Hypothalamus (tissue), 51 donors: ENCODE data around the gene RITA1.

Experiments
- DNase-seq, 51 donors: peaks; one replicate each; lab custom pipeline; 2025; lab: John Stamatoyannopoulos, UW

Gene RITA1

DNA sequence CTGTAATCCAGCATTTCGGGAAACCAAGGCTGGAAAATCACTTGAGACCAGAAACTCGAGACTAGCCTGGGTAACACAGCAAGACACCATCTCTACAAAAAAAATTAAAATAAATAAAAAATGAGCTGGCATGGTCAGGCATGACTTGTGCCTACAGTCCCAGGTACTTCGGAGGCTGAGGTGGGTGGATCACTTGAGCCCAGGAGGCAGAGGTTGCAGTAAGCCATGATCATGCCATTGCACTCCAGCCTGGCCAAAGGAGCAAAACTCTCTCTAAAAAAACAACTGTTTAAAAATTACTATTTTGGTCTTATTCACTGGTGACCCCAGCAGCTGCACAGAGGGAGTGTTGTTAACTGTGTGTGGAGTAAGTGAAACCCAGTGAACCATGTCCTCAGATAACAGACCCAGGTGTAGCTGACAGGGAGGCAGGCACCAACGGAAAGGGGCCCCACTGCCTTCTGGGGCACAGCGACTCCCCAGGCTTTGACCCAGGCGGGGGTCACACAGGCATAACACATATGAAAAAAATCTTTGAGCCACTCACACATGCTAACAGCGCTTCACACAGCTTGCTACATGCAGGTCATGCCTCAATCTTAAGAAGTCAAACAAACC lies 12.3 kb upstream of the RITA1 start:
- DNase-seq = no peak

DNA sequence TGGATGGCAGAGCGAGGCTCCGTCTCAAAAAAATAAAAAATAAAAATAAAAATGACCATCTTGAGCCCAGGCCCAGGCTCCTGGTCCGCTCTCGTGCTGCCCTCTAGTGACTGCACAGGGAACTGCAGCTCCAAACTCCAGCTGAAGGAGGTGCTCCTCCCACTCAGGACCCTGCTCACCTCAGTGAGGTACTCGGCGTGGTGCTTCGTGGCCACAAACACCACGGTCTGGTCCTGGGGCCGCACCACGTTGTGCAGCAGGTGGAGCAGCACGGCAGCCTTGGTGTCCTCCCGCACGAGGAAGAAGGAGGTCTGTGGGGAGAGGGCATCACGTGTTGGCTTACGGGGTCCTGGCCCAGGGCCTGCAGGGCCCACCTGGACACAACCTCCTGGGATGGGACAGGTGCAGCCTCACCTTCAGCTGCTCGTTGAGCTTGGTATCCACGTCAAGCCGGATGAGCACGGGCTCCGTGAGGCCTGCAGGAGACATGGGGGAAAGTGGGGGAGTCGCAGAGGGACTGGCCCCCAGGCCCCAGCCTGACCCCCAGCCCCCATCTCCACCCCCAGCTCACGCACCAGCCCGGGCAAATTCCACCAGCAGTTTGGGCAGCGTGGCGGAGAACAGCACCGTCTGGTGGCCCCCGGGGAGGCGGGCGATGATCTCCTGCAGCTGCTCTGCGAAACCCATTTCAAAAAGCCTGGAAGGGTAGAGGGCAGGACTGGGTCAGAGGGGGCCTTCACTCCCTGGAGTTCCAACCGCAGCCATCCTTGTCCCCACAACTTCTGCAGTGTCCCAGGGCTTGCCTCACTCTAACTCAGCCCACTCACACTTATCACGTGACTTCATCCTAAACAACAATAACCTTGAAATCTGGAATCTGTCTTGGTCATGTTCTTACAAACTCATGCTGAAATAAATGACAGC lies 10.8 kb upstream of the RITA1 start:
- DNase-seq = peak in 47 of 51 donors; percentile 6 to 85 (median 53)

- no peak for DNase-seq
Observed at GRCh38 chr12:113179023-113179422, 6.5 kb upstream of the RITA1 start.

GRCh38 chr12:113180333-113180732 lies 5.2 kb upstream of the RITA1 start:
- no peak for DNase-seq

GRCh38 chr12:113181975-113182374 lies 3.5 kb upstream of the RITA1 start:
- no peak for DNase-seq

GRCh38 chr12:113183030-113183589 lies 2.4 kb upstream of the RITA1 start:
- no peak for DNase-seq

DNA sequence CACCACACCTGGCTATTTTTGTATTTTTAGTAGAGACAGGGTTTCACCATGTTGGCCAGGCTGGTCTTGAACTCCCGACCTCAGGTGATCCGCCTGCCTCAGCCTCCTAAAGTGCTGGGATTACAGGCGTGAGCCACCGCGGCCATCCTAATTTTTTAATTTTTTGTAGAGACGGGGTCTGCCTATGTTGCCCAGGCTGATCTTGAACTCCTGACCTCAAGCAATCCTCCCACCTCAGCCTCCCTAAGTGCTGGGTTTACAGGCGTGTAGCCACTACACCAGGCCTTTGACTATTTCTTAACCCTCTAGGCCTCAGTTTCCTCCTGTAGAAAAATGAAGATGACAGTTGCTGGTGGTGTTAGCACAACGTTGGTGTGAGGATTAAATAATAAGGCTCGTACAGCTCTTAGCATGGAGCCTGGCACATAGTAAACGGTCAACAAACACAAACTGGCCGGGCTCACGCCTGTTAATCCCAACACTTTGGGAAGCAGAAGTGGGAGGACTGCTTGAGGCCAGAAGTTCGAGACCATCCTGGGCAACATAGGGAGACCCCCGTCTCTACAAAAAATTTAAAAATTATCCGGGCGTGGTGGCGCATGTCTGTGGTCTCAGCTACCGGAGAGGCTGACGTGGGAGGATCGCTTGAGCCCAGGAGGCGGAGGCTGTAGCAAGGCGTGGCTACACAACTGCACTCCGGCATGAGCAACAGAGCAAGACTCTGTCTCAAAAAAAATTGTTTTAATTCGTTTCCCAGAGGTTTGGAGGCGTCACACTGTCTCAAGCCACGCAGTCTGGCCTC lies 1.2 kb upstream of the RITA1 start:
- DNase-seq = no peak

- DNase-seq = peak in 50 of 51 donors; percentile 46 to 92 (median 76)
Observed at GRCh38 chr12:113184900-113185179, 681 bp upstream of the RITA1 start.

- no peak for DNase-seq
Observed at GRCh38 chr12:113186033-113186365, 478 bp downstream of the RITA1 start.

GRCh38 chr12:113186666-113187325 lies 1.3 kb downstream of the RITA1 start:
- DNase-seq = peak in 1 of 51 donors; percentile 26

DNA sequence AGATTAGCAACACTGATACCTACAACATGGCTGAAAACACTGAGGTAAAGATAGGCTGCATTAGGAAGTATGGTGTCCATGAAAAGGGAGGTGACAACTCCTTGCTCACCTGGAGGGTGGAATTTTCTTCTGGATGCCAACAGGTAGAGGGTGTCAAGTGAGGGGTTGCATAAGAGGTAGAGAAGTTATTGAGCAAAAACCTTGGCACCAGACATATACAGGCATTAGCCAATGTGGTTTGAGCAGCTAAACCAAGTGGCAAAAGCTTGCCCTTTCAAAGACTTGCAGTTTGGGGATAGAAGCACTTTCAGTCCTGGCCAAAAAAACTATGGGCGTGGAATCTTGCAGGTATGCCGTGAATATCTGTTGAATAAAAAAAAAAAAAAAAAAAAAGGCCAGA lies 3.8 kb downstream of the RITA1 start:
- no peak for DNase-seq

GRCh38 chr12:113190761-113191160 lies 5.2 kb downstream of the RITA1 start:
- peak in 10 of 51 donors; percentile 2 to 27 (median 10) for DNase-seq

- no peak for DNase-seq
Observed at GRCh38 chr12:113191227-113191626, 5.7 kb downstream of the RITA1 start.

DNA sequence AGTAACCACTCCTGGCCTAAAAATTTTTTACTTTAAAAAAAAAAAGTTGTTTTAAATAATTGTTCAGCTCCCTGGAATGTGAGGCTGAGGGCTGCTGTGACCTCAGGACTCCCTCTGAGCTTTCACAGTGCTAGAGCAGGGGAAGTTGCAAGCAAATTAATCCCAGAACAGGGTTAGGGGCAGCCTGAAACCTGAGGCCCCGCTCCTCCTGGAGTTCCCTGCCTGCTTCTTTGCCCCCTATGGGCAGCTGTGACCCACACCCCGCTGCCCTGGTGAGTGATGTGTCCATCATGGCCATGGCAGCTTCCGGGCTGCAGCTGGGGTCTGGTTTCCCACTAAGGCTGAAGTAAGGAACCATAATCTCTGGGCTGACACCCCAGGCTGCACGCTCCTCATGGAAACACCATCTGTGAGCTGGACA lies 9.5 kb downstream of the RITA1 start:
- no peak for DNase-seq

DNA sequence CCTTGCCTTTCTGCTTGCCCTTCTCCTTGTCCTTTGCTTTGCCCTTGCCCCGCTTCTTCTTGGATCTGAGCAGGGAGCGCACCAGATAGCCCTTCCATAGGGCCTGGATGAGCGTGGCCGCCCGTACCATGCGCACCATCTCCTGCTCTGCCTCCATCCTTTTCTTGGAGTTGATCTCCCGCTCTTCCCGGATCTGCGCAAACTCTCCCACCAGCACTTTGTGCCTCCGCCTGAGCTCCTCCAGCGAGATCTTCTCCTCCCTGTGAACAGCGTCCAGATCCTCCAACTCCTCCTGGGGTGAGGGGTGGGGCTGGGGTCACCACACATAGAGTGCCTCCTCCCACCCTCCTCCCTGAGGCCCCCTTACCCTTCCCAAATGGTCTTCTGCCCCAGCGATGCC lies 10.1 kb downstream of the RITA1 start:
- no peak for DNase-seq

GRCh38 chr12:113196582-113196981 lies 11.1 kb downstream of the RITA1 start:
- no peak for DNase-seq

DNA sequence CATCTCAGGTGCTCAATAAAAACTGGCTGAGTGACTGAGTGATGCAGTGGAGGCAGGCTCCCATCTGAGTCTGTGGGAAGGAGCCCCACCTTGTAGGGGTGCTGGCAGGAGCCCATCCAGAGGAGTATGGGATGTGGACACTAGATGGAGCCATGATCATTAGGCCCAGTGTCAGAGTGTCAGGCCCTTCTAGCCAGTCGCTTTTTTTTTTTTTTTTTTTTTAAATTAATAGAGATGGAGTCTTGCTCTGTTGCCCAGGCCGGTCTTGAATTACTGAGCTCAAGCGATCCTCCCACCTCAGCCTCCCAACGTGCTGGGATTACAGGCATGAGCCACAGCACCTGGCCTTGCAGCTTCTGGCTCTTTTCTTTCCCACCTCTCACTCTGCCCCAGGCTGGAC lies 11.5 kb downstream of the RITA1 start:
- DNase-seq = peak in 34 of 51 donors; percentile 9 to 73 (median 35)

DNA sequence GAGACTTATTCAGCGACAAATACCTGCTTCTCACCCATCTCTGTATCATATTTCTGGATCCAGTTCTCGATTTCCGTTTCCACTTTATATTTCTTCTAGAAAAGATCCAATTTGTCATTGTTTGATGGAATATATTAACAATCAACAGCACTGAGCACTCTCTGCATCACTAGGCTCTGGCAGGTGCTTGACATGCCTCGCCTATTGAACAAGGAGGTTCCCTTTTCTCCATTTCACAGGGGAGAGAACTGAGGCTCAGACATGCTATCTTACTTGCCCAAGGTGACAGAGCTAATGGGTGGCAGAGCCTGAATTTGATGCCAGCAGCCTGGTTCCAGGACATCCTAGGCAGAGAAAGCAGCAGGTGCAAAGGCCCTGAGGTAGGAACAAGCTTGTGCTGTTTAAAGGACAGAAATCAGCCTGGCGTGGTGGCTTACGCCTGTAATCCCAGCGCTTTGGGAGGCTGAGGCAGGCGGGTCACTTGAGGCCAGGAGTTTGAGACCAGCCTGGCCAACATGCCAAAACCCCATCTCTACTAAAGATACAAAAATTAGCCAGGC lies 12.1 kb downstream of the RITA1 start:
- no peak for DNase-seq

DNA sequence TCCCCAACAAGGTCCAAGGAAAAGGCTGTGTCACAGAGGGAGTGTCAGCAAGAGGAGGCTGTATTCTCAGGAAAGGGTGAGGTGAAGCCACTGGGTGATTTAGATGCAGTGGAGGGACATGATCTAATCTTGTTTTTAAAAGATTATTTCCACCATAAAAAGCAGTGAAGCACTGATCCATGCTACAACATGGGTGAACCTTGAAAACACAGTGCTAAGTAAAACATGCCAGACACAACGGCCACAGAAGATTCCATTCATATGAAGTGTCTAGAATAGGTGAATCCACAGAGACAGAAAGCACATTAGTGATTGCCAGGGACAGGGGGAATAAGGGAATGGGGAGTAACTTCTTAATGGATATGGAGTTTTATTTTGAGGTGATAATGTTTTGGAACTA lies 12.8 kb downstream of the RITA1 start:
- no peak for DNase-seq

DNA sequence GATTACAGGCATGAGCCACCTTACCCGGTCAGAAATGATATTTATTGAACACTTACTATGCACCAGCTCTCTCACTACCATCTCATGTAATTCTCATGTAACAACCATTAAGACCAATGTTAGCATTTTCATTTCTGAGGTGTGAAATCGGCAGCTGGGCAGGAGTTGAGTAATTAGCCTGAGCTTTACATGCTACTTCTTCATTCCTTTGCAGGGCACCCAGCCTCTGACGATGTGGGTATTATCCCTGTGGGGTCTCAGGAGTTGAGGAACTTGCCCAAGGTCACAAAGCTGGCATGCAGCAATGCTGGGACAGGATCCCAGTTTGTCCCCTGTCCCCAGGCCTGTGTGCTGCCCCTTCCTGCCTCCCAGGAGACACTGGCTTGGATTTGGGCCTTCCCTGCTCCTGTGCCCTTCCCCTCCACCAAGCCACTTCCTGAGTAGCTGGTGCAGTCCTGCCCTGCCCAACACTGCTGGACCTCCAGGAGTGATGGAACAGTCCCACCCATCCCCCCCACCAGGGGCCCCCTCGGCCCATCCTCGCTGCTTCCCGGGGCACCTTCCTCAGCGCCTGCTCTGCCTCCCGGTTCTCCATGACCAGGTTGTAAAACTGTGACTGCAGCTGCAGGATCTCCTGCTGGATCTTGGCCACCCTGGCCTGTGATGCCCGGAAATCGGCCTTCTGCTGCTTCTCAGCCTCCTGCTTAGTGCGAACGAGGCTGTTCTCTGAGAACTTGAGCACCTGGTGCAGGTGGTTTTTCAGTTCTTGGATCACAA lies 14.7 kb downstream of the RITA1 start:
- DNase-seq = no peak
